Neural progenitor cell (in vitro differentiated cells): Measurements from ENCODE around the gene GCM1. TPM values are rescaled to one million over a fixed set of nuclear protein-coding genes. Genes with fewer than 3 reads are reported as not detected.

ENCODE experiments used
- DNase-seq: peaks from one replicate; pipeline ENCODE4 v3.0.0-alpha.2; 2016; ENCODE audit warnings: low spot score
- H2AFZ ChIP-seq: fragments of 200-600 bp; sonication (generic); replicated peaks from 2 replicates; pipeline ENCODE4 v1.6.1; 2016; ENCODE audit warnings: antibody characterized with exemption
- H3F3A ChIP-seq: fragments of 200-600 bp; sonication (generic); 2 replicates; pipeline ENCODE4 v1.6.1; 2016; ENCODE audit warnings: antibody characterized with exemption, low read depth
- H3K27ac ChIP-seq: fragments of 200-600 bp; sonication (generic); 2 replicates; pipeline ENCODE4 v1.5.1; 2016; ENCODE audit warnings: mild to moderate bottlenecking
- H3K27me3 ChIP-seq: fragments of 200-600 bp; sonication (generic); 2 replicates; pipeline ENCODE4 v1.6.1; 2016; ENCODE audit warnings: mild to moderate bottlenecking, moderate library complexity
- H3K36me3 ChIP-seq: fragments of 200-600 bp; sonication (generic); 2 replicates; pipeline ENCODE4 v1.5.1; 2016
- H3K4me1 ChIP-seq: fragments of 200-600 bp; sonication (generic); 2 replicates; pipeline ENCODE4 v1.6.1; 2016; ENCODE audit warnings: mixed run types
- H3K4me2 ChIP-seq: fragments of 200-600 bp; sonication (generic); 2 replicates; pipeline ENCODE4 v1.6.1; 2016
- H3K4me3 ChIP-seq: fragments of 200-600 bp; sonication (generic); 2 replicates; pipeline ENCODE4 v1.5.1; 2016
- H3K79me2 ChIP-seq: fragments of 200-600 bp; sonication (generic); 2 replicates; pipeline ENCODE4 v1.6.1; 2016; ENCODE audit warnings: low read depth
- H3K9ac ChIP-seq: fragments of 200-600 bp; sonication (generic); 2 replicates; pipeline ENCODE4 v1.6.1; 2016
- H3K9me3 ChIP-seq: fragments of 200-600 bp; sonication (generic); 2 replicates; pipeline ENCODE4 v1.5.1; 2016; ENCODE audit warnings: low read depth
- H4K20me1 ChIP-seq: fragments of 200-600 bp; sonication (generic); 2 replicates; pipeline ENCODE4 v1.6.1; 2016; ENCODE audit warnings: low read depth
- H3K27ac Mint-ChIP-seq: 3 replicates; pipeline ENCODE4 v1.8.0; 2021; ENCODE audit warnings: mixed read lengths
- H3K27me3 Mint-ChIP-seq: 2 replicates; pipeline ENCODE4 v1.8.0; 2022; ENCODE audit warnings: low read depth, mild to moderate bottlenecking, inconsistent platforms, moderate library complexity, mixed read lengths; ENCODE audit not compliant: insufficient read depth
- H3K36me3 Mint-ChIP-seq: 3 replicates; pipeline ENCODE4 v1.8.0; 2021; ENCODE audit warnings: mixed read lengths
- H3K4me1 Mint-ChIP-seq: 3 replicates; pipeline ENCODE4 v1.8.0; 2021; ENCODE audit warnings: mixed read lengths
- H3K4me3 Mint-ChIP-seq: 3 replicates; pipeline ENCODE4 v1.8.0; 2021; ENCODE audit warnings: mild to moderate bottlenecking, moderate library complexity, mixed read lengths
- H3K9me3 Mint-ChIP-seq: 3 replicates; pipeline ENCODE4 v1.8.0; 2020; ENCODE audit warnings: mixed read lengths
- EZH2 ChIP-seq: fragments of 200-600 bp; sonication (generic); IDR thresholded peaks from 2 replicates; pipeline ENCODE4 v1.6.1; 2017; ENCODE audit warnings: antibody characterized with exemption, mild to moderate bottlenecking, moderate library complexity
- EZH2phosphoT487 ChIP-seq: fragments of 200-600 bp; sonication (generic); IDR thresholded peaks from 2 replicates; pipeline ENCODE4 v1.6.1; 2017; ENCODE audit warnings: antibody characterized with exemption
- total RNA-seq: library from RNA; depleted of rRNA; stranded (reverse); fragments of >200 nt; gene quantifications from 2 replicates; pipeline ENCODE4 v1.2.3, GENCODE V29; 2015; ENCODE audit warnings: low replicate concordance
- TF ChIP-seq, protein P1 (sequence below): fragments of 200-600 bp; sonication (generic); IDR thresholded peaks from 2 replicates; pipeline ENCODE4 v1.5.1; 2017; ENCODE audit warnings: antibody characterized with exemption, mild to moderate bottlenecking

GCM1 gene
- total RNA-seq, 1 donor from 2014 or later, result not detected

DNA sequence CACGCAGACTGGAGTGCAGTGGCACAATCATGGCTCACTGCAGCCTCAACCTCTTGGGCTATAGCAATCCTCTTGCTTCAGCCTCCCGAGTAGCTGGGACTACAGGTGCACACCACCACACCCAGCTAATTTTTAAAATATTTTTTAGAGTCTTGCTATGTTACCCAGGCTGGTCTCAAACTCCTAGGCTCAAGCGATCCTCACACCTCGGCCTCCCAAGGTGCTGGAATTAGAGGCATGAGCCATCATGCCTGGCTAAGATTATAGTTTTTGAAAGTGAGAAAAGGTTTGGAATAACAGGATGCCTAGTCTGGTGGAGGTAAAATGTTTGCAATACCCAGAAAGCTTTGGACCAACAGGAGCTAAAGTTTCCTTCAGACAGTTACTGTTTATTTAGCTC lies 23.4 kb downstream of the GCM1 start:
- Histone ChIP-seq H3K4me3 (no peak overlapping the region), H3K4me2 (no peak overlapping the region), H3K27me3 (no peaks in the 10 kb centered on the region), H4K20me1 (no peaks in the 10 kb centered on the region), H3K27ac (no peak overlapping the region), H3K36me3 (no peaks in the 10 kb centered on the region), H3K9ac (no peak overlapping the region), H3K9me3 (no peaks in the 10 kb centered on the region), H3K79me2 (no peaks in the 10 kb centered on the region), H3F3A (no peaks in the 10 kb centered on the region), H2AFZ (no peak overlapping the region), H3K4me1 (no peaks in the 10 kb centered on the region)
- Mint-ChIP-seq H3K4me3 (no peak overlapping the region), H3K36me3 (no peaks in the 10 kb centered on the region), H3K27me3 (peaks cover 2% of the 10 kb centered on the region), H3K27ac (no peak overlapping the region), H3K9me3 (no peaks in the 10 kb centered on the region), H3K4me1 (peaks cover 3% of the 10 kb centered on the region)
- DNase-seq, result no peak
- TF ChIP-seq EZH2, result no peak
- TF ChIP-seq, protein P1, sequence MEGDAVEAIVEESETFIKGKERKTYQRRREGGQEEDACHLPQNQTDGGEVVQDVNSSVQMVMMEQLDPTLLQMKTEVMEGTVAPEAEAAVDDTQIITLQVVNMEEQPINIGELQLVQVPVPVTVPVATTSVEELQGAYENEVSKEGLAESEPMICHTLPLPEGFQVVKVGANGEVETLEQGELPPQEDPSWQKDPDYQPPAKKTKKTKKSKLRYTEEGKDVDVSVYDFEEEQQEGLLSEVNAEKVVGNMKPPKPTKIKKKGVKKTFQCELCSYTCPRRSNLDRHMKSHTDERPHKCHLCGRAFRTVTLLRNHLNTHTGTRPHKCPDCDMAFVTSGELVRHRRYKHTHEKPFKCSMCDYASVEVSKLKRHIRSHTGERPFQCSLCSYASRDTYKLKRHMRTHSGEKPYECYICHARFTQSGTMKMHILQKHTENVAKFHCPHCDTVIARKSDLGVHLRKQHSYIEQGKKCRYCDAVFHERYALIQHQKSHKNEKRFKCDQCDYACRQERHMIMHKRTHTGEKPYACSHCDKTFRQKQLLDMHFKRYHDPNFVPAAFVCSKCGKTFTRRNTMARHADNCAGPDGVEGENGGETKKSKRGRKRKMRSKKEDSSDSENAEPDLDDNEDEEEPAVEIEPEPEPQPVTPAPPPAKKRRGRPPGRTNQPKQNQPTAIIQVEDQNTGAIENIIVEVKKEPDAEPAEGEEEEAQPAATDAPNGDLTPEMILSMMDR, result no peak
- TF ChIP-seq EZH2phosphoT487, result no peak

DNA sequence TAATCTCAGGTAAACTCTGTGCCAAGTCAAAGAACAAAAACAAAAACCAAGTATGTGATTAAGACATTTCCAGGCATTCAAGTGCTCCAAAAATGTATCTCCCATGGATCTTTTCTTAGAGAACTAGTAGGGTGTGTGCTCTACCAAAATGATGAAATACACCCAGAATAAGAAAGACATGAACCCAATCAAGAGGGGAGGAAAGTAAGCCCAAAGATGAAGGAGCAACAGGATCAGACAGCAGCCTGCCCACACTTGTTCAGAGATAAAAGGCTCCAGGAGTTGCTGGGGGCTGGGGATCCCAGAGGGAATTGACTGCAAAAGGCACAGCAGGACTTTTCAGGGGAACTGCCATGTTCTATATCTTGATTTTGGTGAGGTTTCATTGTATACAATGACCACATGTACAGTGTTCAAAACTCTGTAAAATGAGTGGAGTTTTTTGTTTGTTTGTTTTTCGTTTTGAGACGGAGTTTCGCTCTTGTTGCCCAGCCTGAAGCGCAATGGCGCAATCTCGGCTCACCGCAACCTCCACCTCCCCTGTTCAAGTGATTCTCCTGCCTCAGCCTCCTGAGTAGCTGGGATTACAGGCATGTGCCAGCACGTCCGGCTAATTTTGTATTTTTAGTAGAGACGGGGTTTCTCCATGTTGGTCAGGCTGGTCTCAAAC lies 24.4 kb downstream of the GCM1 start:
- no peaks in the 10 kb centered on the region for H3K36me3 Mint-ChIP-seq
- H3K4me1 ChIP-seq, result no peaks in the 10 kb centered on the region
- H3K36me3 ChIP-seq, result no peaks in the 10 kb centered on the region
- no peaks in the 10 kb centered on the region for H3K9me3 Mint-ChIP-seq
- no peak overlapping the region for H2AFZ ChIP-seq
- no peaks in the 10 kb centered on the region for H3K9me3 ChIP-seq
- H3K27ac ChIP-seq, result no peak overlapping the region
- H3K27ac Mint-ChIP-seq, result no peak overlapping the region
- no peaks in the 10 kb centered on the region for H3K79me2 ChIP-seq
- no peak for DNase-seq
- TF ChIP-seq, protein P1, result no peak
- no peak for TF ChIP-seq EZH2
- no peak for TF ChIP-seq EZH2phosphoT487
- H3K9ac ChIP-seq, result no peak overlapping the region
- no peak overlapping the region for H3K4me3 ChIP-seq
- H3K4me3 Mint-ChIP-seq, result no peak overlapping the region
- no peaks in the 10 kb centered on the region for H3K27me3 ChIP-seq
- no peaks in the 10 kb centered on the region for H4K20me1 ChIP-seq
- no peaks in the 10 kb centered on the region for H3F3A ChIP-seq
- no peak overlapping the region for H3K4me2 ChIP-seq
- H3K4me1 Mint-ChIP-seq, result peaks cover 3% of the 10 kb centered on the region
- peaks cover 2% of the 10 kb centered on the region for H3K27me3 Mint-ChIP-seq

DNA sequence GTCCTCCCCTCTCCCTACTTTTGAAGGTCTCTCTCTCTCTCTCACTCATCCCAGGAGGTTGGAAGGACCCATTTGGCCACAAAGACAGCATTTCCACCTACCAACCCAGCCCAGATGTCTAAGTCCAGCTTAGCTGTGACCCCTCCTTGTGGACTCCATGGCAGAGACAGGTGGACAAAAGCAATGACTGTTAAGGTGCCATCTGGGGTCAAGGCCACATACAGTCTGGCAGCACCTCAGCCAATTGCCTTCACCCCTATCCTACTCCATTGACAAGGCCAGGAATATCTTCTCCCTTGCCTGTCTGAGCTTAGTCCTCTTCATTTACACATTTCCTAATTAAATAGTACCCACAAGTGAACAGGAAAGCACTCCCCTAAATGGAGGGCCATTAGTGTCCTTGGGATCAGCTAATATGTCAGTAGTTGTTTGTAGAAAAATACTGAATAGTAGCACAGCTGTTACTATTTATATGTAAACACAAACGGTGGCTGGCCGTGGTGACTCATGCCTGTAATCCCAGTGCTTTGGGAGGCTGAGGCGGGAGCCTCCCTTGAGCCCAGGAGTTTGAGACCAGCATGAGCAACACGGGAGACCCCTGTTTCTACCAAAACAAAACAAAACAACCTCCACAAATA lies 28.8 kb downstream of the GCM1 start:
- H3K27ac Mint-ChIP-seq, result no peak overlapping the region
- Histone ChIP-seq H2AFZ (no peak overlapping the region), H3K79me2 (no peaks in the 10 kb centered on the region), H3K36me3 (no peaks in the 10 kb centered on the region), H3K9me3 (no peaks in the 10 kb centered on the region), H3K4me1 (no peaks in the 10 kb centered on the region), H3K4me3 (no peak overlapping the region), H4K20me1 (no peaks in the 10 kb centered on the region), H3K27ac (no peak overlapping the region), H3F3A (no peaks in the 10 kb centered on the region), H3K27me3 (no peaks in the 10 kb centered on the region), H3K4me2 (no peak overlapping the region), H3K9ac (no peak overlapping the region)
- no peaks in the 10 kb centered on the region for H3K36me3 Mint-ChIP-seq
- peaks cover 4% of the 10 kb centered on the region for H3K27me3 Mint-ChIP-seq
- no peak for TF ChIP-seq EZH2phosphoT487
- no peak for TF ChIP-seq EZH2
- TF ChIP-seq, protein P1, result no peak
- peaks cover 3% of the 10 kb centered on the region for H3K4me1 Mint-ChIP-seq
- no peak overlapping the region for H3K4me3 Mint-ChIP-seq
- no peaks in the 10 kb centered on the region for H3K9me3 Mint-ChIP-seq
- no peak for DNase-seq
